Measurements from ENCODE around the gene UBE2S. TPM values are rescaled to one million over a fixed set of nuclear protein-coding genes. Genes with fewer than 3 reads are reported as not detected.

Gene UBE2S
- total and polyA plus RNA-seq, 2 donors: 17.5 to 29.9 TPM

DNA sequence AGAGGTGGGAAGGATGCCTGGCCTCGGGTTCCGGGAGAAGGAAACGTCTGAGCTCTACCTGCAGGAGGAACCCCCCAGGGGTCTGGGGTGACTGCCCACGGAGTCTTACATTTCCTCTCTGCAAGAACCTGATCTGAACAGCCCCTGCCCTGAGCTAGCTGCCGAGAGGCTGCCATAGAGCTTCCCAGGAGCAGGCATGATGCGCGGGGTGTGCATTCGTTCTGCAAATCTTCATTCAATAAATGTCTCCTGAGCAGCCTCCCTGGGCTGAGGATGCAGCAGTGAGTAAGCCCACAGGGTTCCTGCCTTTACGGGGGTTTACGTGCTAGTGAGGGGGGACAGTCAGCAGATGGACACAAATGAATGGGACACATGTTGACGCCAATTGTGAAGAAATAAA, 37.1 kb upstream of the UBE2S start:
- WGBS: 42% methylated on average over 11 of the region's 11 CpGs
- Histone ChIP-seq H3K4me1 (ENCODE audit: insufficient read depth) (no peaks in the 10 kb centered on the region), H3K27ac (ENCODE audit: low read depth) (no peak overlapping the region), H3K4me3 (ENCODE audit: low read depth, low read length) (no peak overlapping the region), H3K36me3 (ENCODE audit: insufficient read depth) (no peaks in the 10 kb centered on the region)
- DNase-seq (ENCODE audit: extremely low spot score): no peak

DNA sequence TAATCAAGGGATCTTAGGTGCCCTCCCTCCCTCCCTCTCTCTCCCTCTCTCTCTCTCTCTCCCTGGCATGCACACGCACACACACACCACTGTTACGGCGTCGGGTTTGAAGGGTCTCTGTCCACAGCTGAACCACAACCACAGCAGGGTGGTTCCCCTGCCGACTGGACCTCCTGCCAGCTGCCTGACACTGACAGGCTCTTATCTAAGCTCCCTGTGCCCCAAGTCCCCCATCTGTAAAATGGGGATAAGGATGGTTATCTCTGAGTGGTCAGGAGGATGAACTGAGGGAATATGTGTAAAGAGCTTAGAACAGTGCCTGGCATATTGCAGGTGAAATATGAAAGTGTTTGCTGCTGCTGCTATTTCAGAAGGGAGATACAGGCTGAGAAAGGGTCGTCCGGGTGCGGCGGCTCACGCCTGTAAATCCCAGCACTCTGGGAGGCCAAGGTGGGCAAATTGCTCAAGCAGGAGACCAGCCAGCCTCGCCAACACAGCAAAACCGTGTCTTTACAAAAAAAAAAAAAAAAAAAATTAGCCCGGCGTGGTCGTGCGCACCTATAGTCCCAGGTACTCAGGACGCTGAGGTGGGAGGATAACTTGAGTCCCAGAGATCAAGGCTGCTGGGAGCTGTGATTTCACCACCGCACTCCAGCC, 36.4 kb upstream of the UBE2S start:
- H3K4me1 ChIP-seq (ENCODE audit: insufficient read depth): no peaks in the 10 kb centered on the region
- no peak overlapping the region for H3K27ac ChIP-seq (ENCODE audit: low read depth)
- DNase-seq (ENCODE audit: extremely low spot score): no peak
- H3K36me3 ChIP-seq (ENCODE audit: insufficient read depth): no peaks in the 10 kb centered on the region
- H3K4me3 ChIP-seq (ENCODE audit: low read depth, low read length): no peak overlapping the region
- 40% methylated on average over 18 of the region's 18 CpGs for WGBS

DNA sequence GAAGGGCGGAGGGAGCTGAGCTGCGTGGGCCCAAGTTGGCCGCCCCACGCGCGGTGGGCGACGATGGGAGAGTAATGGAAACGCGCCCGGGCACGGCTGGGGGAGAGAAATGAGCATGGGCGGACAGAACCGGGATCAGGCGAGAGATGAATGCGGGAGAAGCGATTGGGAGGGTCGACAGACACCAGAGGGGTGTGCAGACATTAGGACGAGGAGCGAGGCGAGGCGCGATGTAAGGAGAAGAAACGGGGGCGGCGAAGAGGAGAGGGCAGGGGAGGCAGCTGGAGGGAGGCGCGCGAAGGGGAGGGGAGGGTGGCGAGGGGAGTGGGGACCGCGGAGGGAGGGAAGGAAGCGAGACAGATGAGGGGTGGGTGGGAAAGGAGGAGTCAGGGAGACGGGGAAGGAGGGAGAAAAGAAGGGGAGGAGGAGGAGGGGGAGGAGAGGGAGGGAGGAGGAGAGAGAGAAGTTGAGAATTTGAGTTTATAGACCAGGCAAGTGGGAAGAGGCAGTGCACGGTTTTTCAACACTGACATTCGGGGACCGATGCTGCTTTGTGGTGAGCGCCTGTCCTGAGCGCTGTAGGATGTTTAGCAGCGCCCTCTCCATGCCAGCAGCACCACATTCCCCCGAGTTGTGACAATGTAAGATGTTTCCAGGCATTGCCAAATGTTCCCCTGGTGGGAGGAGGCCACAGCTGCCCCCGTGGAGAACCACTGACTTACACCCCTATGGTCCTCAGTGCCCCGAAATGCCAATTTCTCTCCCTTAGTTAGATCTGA, 35.6 kb upstream of the UBE2S start, which contains the start of gene SHISA7:
Gene SHISA7 (minus strand): TSS at position 256 of the 779 bp plus-strand sequence. CDS start 437 bp downstream, outside the sequence.
- H3K4me3 ChIP-seq (ENCODE audit: low read depth, low read length): no peak within 1 kb of the TSS
- 1% methylated on average over 43 of the region's 43 CpGs for WGBS

DNA sequence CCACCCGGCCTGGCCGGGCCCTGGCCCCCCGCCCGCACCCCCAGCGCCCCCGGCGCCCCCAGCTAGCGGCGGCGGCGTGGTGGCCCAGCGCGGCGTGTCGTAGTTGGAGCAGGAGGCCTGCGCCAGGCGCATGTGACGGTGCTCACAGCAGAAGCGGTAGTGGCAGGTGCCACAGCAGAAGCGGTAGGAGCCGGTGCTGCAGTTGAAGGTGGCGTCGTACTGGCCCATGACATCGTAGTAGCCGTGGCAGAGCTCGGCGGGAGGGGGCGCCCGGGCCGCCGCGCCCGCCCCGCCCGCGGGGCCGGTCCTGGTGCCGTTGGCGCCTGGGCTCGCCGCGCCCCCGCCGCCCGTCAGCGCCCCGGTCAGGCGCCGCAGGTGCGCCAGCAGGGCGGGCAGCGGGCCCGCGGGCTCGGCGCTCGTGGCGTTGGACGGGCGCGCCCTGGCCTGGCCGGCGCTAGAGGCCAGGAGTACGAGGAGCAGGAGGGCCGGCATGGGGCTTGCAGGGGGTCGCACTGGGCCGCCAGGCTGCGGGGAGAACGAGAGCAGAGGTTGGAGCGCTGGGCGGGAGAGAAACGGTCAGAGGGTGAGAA, 34.9 kb upstream of the UBE2S start:
- DNase-seq (ENCODE audit: extremely low spot score): no peak
- Histone ChIP-seq H3K36me3 (ENCODE audit: insufficient read depth) (no peaks in the 10 kb centered on the region), H3K27ac (ENCODE audit: low read depth) (no peak overlapping the region), H3K4me1 (ENCODE audit: insufficient read depth) (no peaks in the 10 kb centered on the region), H3K4me3 (ENCODE audit: low read depth, low read length) (no peak overlapping the region)
- under 1% methylated on average over 72 of the region's 72 CpGs for WGBS

More for the DNA sequence above, 35.6 kb upstream of the UBE2S start, which contains the start of gene SHISA7:
- Histone ChIP-seq H3K4me1 (ENCODE audit: insufficient read depth) (no peaks in the 10 kb centered on the region), H3K36me3 (ENCODE audit: insufficient read depth) (no peaks in the 10 kb centered on the region), H3K27ac (ENCODE audit: low read depth) (no peak within 1 kb of the TSS)
- DNase-seq (ENCODE audit: extremely low spot score): no peak

DNA sequence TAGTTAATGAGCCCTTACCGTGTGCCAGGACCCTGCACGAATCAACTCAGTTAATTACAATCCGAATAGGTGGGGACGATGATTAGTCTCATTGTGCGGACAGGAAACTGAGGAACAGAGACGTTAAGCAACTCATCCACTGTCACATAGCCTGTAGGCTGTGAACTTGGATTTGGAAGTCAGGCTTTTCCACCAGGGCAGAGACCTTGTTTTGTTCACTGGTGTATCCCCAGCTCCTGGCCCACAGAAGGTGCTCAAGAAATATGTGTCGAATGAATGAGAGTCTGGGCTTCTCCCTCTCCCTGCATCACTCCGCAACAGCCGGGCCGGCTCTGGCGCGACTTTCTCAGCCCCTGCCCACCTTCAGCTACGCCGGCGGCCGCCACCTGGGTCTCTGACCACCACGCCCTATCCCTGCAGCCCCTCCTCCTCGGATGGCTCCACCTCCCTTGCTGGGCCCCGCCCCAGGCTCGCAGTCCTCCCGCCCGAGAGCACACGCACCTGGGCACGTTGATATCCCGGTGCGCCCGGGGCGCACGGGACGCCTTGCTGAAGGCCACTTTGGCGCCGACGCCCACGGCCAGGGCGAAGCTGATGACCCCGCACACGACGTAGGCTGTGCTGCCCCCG, 34.2 kb upstream of the UBE2S start:
- Histone ChIP-seq H3K27ac (ENCODE audit: low read depth) (no peak overlapping the region), H3K4me1 (ENCODE audit: insufficient read depth) (no peaks in the 10 kb centered on the region), H3K4me3 (ENCODE audit: low read depth, low read length) (no peak overlapping the region), H3K36me3 (ENCODE audit: insufficient read depth) (no peaks in the 10 kb centered on the region)
- no peak for DNase-seq (ENCODE audit: extremely low spot score)
- 2% methylated on average over 39 of the region's 39 CpGs for WGBS

DNA sequence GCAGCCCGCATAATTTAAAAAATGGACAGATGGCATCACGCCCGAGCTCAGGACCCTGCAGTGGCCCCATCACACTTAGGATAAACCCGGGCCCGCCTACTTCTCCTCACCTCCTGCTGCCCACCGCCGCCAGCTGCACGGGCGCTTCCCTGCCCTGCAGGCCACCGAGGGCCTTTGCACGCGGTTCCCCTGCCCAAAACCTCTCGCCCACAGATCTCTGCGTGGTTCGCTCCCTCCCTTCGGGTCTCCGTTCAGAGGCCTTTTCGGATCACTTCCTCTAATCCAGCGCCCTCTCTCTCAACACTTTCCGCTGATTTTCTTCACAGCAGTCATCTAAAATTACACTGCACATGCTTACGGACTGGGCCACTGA, 33.7 kb upstream of the UBE2S start:
- H3K4me3 ChIP-seq (ENCODE audit: low read depth, low read length): no peak overlapping the region
- WGBS: 5% methylated on average over 21 of the region's 21 CpGs
- no peak overlapping the region for H3K27ac ChIP-seq (ENCODE audit: low read depth)
- no peaks in the 10 kb centered on the region for H3K4me1 ChIP-seq (ENCODE audit: insufficient read depth)
- no peaks in the 10 kb centered on the region for H3K36me3 ChIP-seq (ENCODE audit: insufficient read depth)
- no peak for DNase-seq (ENCODE audit: extremely low spot score)

DNA sequence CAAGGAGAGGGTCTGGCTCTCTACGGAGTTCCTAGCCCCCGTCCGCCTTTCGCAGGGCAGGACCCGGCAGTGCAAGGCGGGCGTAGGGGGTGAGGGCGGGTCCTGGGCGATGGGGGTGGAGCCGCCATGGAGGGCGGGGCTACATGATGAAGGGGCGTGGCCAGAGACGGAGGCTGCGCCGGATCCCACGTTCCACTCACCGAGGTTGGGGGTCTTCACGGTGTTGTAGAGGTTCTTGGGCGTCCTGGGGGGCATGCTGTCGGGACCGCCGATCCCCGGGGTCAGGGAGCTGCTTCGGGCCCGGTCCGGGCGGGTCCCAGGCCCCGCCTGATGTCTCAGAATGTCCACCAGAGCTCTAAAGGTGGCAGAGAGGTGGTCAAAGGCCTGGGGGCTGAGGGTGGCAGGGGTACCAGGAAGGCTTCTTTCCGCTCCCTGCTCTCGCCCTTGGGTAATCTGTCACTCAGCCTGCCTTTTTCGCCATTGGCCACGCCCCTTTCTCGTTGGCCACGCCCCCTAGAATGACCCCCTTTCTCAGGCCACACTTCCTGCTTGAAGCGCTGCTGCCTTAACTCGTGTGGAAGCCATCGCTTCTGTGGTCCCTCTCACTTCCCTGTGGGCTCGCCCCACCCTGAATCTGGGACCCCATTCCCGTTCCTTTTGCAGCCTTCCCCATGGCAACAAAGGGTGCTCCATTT, 33.0 kb upstream of the UBE2S start:
- Histone ChIP-seq H3K36me3 (ENCODE audit: insufficient read depth) (no peaks in the 10 kb centered on the region), H3K27ac (ENCODE audit: low read depth) (no peak overlapping the region), H3K4me1 (ENCODE audit: insufficient read depth) (no peaks in the 10 kb centered on the region), H3K4me3 (ENCODE audit: low read depth, low read length) (no peak overlapping the region)
- 9% methylated on average over 39 of the region's 39 CpGs for WGBS
- DNase-seq (ENCODE audit: extremely low spot score): no peak

DNA sequence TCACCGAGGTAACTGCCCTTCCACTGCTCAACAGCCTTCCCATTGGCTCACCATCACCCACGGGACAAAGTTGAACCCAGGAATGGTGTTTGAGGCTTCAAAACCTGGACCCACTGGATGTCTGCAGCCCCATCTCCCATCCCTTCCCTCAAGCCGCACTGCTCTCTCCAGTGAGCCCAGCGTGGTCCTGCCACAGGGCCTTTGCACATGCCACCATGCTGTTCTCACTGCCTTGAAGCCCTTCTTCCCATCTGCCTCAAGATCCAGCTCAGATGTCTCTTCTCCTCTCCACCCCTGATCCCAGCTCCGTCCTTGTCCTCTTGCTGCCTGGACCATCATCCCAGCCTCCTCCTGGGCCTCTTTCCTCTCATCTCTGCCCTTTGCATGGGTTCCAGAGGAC, 31.5 kb upstream of the UBE2S start:
- Histone ChIP-seq H3K4me1 (ENCODE audit: insufficient read depth) (no peaks in the 10 kb centered on the region), H3K27ac (ENCODE audit: low read depth) (no peak overlapping the region), H3K4me3 (ENCODE audit: low read depth, low read length) (no peak overlapping the region), H3K36me3 (ENCODE audit: insufficient read depth) (no peaks in the 10 kb centered on the region)
- no peak for DNase-seq (ENCODE audit: extremely low spot score)
- 69% methylated on average over 5 of the region's 5 CpGs for WGBS

DNA sequence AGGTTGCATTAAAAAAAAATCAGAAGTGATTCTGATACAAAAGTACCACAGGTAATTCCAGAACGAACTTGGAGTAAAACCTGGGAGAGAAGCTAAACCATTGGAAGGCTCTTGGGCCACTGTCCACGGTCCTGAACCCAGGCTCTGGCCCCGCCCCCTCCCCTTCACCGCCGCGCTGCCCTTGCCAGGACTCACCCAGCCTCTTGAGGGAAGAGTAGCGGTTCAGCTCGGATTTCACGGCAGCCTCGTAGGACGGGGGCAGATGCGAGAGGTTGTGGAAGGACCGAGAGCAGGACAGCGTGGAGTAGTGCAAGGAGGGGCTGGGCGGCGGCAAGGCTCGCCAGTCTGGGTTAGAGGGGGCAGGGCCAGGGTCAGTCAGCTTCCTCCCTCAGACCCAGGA, 29.8 kb upstream of the UBE2S start:
- Histone ChIP-seq H3K4me3 (ENCODE audit: low read depth, low read length) (no peak overlapping the region), H3K36me3 (ENCODE audit: insufficient read depth) (no peaks in the 10 kb centered on the region), H3K27ac (ENCODE audit: low read depth) (no peak overlapping the region), H3K4me1 (ENCODE audit: insufficient read depth) (no peaks in the 10 kb centered on the region)
- DNase-seq (ENCODE audit: extremely low spot score): no peak
- WGBS: under 1% methylated on average over 17 of the region's 17 CpGs

DNA sequence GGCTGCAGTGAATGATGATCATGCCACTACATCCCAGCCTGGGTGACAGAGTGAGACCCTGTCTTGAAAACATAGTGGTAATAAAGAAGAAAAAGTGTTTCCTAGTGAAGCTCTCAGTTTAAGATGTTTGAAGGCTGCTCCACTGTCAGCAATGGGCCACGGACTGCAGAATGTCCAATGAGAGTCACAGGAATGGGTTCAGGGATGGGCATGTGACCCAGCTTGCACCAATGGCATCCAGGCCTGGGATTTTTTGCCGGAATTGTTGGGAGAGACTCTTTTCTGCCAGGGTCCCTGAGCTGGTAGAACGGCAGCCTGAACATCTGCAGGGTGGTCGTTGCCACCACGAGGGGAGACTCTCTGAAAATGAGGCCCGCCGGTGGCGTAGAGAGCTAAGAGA, 29.3 kb upstream of the UBE2S start:
- DNase-seq (ENCODE audit: extremely low spot score): no peak
- Histone ChIP-seq H3K36me3 (ENCODE audit: insufficient read depth) (no peaks in the 10 kb centered on the region), H3K4me3 (ENCODE audit: low read depth, low read length) (no peak overlapping the region), H3K27ac (ENCODE audit: low read depth) (no peak overlapping the region), H3K4me1 (ENCODE audit: insufficient read depth) (no peaks in the 10 kb centered on the region)
- WGBS: 41% methylated on average over 8 of the region's 8 CpGs

DNA sequence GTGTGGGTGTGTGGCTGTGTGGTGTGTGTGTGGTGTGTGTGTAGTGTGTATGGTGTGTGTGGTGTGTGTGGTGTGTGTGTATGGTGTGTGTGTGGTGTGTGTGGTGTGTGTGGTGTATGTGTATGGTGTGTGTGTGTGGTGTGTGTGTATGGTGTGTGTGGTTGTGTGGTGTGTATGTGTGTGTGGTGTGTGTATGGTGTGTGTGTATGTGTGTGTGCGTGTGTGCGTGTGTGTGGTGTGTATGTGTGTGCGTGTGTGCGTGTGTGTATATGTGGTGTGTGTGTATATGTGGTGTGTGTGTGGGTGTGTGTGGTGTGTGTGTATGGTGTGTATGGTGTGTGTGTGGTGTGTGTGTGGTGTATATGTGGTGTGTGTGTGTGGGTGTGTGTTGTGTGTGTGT, 27.4 kb upstream of the UBE2S start:
- no peak overlapping the region for H3K4me3 ChIP-seq (ENCODE audit: low read depth, low read length)
- H3K27ac ChIP-seq (ENCODE audit: low read depth): no peak overlapping the region
- H3K4me1 ChIP-seq (ENCODE audit: insufficient read depth): no peaks in the 10 kb centered on the region
- 94% methylated on average over 4 of the region's 4 CpGs for WGBS
- no peak for DNase-seq (ENCODE audit: extremely low spot score)
- no peaks in the 10 kb centered on the region for H3K36me3 ChIP-seq (ENCODE audit: insufficient read depth)

DNA sequence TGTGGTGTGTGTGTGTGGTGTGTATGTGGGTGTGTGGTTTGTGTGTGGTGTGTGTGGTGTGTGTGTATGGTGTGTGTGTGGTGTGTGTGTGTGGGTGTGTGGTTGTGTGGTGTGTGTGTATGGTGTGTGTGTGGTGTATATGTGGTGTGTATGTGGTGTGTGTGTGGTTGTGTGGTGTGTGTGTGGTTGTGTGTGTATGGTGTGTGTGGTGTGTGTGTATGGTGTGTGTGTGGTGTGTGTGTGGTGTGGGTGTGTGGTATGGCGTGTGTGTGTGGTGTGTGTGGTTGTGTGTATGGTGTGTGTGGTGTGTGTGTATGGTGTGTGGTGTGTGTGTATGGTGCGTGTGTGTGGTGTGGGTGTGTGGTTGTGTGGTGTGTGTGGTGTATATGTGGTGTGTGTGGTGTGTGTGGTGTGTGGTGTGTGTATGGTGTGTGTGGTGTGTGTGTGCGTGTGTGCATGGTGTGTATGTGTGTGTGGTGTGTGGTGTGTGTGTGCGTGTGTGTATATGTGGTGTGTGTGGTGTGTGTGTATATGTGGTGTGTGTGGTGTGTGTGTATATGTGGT, 26.9 kb upstream of the UBE2S start:
- WGBS: 68% methylated on average over 4 of the region's 4 CpGs
- Histone ChIP-seq H3K36me3 (ENCODE audit: insufficient read depth) (no peaks in the 10 kb centered on the region), H3K27ac (ENCODE audit: low read depth) (no peak overlapping the region), H3K4me1 (ENCODE audit: insufficient read depth) (no peaks in the 10 kb centered on the region), H3K4me3 (ENCODE audit: low read depth, low read length) (no peak overlapping the region)
- DNase-seq (ENCODE audit: extremely low spot score): no peak

DNA sequence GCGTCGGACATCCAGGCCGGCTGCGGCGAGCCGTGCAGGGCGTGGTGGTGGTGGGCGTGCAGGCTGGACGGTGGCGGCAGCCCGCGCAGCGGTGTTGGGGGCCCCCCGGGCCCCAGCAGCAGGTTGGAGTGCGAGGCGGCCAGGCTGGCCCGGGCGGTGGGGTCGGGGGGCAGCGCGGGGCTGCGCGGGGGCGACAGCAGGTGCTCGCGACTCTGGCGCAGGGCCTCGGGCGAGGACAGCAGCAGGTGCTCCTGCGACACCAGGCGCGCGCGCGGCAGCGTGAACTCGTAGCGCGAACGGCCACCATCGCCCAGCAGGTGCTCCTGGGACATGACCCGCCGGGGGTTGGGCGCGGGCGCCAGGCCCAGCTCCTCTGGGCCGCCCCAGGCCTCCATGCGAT, 25.7 kb upstream of the UBE2S start:
- 8% methylated on average over 48 of the region's 48 CpGs for WGBS
- Histone ChIP-seq H3K4me3 (ENCODE audit: low read depth, low read length) (no peak overlapping the region), H3K4me1 (ENCODE audit: insufficient read depth) (no peaks in the 10 kb centered on the region), H3K27ac (ENCODE audit: low read depth) (no peak overlapping the region), H3K36me3 (ENCODE audit: insufficient read depth) (no peaks in the 10 kb centered on the region)
- DNase-seq (ENCODE audit: extremely low spot score): no peak

Measured in urinary bladder (tissue), 4 donors.